GM18499 (cell line): ENCODE results near the gene KDELR3.
"Not testable (repeated sequence)": the region's sequence is repeated elsewhere in the genome, so short reads cannot be mapped to it uniquely, and the experiment has no call there.

Experiments used
- ATAC-seq: cut with Tn5 transposase; IDR thresholded peaks from one replicate; pipeline ENCODE4 v1.9.1; 2021; ENCODE audit warnings: moderate number of reproducible peaks; ENCODE audit not compliant: insufficient read depth, unreplicated experiment

Gene KDELR3

DNA sequence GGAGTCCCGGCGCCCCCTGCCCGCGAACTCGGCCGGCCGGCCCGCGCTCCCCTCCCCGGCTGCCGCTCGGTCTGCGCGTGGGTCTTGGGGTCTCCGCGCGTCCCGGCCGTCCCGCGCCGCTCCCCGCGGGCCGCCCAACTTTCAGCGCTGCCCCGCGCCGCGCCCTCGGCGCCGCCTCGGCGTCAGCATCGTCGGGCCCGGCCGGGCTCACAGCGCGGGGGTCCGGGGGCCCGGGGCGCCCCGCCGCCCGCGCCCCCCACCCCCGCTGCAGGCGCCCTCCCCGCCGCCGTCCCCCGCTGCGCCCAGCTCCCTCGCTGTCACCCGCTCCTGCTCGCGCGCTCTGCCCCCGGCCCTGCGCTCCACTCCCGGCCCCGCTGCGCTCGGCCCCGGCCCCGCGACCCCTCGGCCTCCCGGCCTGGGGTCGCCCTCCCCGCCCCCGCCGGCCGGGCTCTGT is 12.8 kb upstream of the KDELR3 start, which contains the start of gene KCNJ4:
Gene KCNJ4, minus strand, starts transcription at position 124 of the 454 bp plus-strand sequence. CDS start 27,067 bp downstream, outside the sequence.
- ATAC-seq: no peak

DNA sequence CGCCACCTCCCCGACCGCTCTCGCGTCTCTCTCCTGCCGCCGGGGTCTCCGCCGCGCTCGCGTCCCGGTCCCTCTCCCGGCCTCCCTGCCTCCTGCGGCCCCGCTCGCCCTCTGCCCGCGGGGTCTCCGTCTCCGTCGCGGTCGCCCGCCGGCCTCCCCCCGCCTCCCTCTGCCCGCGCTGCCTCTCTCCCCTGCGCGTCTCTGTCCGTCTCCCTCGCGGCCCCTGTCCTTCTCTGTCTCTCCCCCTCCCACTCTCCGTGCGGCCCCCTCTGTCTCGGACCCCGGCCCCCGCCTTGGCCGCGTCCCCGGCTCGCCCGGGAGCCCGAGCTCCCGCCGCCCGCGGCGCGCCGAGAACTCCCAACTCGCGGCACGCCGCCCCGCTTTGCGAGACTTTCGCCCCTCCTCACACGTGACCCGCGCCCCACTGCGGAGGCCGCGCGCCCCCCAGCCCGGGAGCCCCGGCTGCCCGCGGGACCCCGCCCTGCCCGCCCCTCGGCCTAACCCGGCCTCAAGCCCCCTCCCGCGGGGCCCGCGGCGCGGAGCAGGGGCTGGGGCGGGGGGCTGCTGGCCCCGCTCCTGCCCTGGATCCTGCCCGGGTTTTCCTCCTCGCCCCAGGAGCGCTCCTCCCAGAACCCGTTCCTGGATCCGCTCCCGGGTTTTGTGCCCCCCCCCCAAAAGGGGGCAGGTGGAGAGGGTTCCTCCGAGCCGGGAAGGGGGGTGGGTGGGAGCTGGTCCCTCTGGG is 12.2 kb upstream of the KDELR3 start:
- ATAC-seq: no peak

DNA sequence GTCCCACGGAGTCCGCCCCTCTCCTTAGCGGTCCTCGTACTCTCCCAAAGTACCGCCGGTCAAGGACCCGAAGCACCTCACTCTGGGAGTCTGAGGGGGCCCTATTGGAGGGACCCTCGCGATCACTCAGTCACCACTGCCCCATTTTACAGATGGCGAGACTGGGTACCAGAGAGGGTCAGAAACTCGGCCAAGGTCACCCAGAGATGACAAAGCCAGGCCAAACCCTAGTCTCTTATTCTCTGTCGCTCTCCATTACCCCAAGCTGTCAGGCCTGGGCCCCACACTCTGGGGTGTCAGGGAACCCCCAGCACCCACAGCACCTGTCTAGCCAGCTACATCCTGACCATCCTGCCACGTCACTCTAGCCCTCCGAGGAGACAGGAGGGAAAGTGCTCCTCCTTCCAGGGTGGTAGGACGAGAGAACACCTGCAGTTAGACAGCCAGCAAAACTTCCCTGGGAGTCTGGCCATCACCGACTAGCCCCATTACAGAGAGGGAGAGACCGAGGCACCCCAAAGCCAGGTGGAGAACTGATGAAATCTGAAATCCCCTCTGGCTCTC is 11.5 kb upstream of the KDELR3 start:
- ATAC-seq: no peak

DNA sequence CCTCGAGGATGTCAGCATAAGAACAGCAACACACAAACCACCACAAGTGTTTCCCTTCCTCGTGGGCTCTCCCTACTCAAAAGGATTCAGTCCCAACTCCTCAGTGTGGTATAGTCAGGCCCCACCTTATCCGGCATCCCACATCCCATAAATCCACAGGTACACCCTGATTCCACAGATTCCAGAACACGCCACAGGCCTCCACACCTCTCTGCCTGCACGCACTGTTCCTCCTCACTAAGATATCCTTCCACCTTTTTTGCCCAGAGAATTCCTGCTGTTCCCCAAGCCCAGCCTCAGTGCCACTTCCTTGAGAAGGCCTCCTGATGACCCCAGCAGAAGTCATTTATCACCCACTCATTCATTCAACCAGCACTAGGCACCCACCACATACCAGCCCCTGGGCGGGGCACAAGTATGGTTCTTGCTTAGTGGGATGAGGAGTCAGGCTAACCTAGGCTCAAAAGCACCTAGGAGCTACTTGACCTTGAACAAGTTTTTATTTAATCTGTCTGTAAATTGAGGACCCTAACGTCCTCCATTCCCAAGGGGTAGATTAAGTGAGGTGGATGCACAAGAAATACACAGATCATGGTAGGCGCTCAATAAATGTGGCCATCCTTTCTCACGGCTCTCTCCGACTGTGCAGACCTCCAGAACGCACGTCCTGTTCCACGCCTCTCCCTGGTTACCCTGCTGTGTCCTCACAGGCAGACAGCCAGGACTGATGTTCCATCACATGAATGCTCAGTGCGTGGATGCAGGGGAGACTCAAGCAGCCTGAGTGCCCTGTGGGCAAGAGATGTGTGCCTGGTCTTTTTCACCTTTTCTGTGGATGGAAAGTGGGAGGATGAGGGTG is 10.8 kb upstream of the KDELR3 start:
- ATAC-seq: no peak

DNA sequence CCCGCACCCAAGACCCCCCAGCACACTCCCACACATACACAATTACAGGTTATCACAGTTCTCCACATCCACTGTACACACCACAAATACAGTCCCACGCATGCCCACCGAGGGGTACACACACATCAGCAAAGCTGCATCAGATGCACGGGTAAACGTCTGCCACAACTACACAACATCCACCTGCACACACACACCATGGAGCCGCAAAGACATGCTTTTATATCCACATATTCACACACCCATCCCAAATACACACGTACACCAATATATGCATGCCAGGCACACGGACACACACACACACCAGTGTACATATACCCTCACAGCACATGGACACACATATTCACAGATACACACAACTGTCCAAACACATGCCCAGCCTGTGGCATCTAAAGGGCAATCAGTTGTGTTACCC is 7.5 kb upstream of the KDELR3 start:
- ATAC-seq: no peak

DNA sequence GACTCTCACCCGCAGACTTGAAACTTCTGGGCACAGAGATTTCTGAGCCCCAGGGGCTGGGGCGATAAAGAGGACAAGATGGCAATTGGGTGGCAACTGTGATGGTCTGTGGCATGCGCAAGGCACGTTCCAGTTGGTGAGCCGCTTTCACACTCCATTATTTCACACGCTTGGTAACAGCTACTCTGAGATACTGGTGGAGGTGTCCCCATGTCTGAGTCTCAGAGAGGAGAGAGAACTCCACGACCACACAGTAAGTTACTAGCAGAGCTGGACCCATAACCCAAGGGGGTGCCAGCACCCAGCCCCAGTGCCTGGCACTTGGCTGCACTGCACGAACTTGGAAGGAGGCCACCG is 6.9 kb upstream of the KDELR3 start:
- no peak for ATAC-seq

DNA sequence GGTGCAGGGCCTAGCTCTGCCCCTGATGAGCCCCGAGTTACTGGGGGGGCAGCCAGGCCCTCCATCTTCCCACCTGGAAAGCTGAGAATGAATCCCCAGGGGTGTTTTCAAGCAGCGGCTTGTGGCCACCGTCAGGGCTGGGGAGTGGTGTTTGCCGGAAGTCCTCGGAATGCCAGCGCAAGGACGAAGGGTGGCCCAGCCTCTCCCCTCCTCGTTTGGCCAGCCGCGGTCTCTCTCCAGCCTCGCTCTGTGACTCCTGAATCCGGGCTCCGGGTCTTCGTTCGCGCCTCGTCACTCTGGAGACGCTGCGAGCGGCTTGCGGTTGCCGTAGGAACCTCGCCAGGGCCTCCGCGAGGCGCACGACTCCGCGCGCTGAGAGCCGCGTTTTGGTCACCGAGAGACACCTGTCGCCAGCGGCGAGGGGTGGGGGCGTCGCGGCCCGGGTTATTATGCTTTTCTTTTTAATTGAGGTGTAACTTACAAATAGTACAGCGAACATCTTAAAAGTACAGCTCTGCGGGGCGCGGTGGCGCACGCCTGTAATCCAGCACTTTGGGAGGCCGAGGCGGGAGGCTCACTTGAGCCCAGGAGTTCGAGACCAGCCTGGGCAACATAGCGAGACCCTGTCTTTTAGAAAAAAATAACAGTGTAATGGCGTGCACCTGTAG is 6.3 kb upstream of the KDELR3 start:
- no peak for ATAC-seq

DNA sequence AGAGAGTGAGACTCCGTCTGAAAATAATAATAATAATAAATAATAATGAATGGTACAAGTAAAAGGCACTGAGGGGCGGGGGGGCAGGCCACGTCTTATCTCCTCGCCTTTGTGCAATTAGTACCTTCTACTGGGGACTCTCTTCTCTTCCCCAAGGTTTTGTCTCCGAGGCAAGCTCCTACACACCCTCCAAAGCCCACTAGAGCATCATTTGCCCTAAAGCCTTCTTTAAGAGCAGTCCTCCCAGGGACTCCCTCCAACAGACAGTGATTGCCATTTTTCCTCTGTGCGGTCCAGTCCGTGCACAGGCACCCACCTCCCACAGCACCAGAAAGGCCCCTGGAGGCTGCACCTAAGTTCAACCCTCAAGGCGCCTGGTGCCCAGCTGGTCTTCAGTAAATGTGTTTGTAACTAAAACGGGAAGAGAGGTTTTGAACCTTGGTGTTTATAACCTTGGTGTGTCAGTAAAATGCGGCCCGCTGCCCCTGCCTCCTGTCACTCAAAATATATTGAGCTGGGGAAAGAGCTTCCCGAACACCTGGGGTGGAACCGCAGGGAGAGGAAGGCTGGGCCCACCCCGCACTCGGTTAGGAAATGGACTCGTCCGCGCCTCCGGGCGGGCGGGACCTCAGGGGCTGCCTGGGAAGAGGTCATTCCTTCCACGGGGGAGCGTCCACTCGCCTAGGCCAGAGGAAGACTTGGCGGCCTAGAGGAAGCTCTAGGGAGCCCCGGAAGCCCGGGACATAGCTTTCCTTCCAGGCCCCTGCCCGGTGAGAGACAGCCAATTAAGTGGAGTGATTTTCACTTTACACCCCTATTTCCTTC is 4.7 kb upstream of the KDELR3 start:
- ATAC-seq: no peak

DNA sequence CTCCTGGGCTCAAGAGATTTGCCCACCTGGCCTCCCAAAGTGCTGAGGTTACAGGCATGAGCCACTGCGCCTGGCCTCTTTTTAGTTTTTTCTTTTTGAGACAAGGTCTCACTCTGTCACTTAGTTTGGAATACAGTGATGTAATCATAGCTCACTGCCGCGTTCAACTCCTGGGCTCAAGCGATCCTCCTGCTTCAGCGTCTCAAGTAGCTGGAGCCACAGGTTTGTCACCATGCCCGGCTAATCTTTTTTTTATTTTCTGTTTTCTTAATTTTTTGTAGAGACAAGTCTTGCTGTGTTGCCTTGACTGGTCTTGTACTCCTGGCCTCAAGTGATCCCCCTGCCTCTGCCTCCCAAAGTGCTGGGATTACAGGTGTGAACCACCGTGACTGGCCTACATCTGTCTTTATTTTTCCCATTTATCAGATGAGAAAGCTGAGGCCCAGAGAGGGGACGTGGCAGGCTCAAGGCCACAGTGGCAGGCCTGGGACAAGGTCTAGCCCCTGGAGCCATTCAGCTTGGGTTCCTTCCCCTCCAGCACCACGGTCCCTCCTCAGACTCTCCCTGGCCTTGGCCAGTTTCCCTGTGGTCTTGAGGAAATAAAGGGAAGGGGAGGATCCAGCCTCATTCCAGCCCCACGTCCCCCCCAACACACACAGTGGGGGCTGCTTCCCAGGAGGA is 2.8 kb upstream of the KDELR3 start:
- ATAC-seq: no peak

DNA sequence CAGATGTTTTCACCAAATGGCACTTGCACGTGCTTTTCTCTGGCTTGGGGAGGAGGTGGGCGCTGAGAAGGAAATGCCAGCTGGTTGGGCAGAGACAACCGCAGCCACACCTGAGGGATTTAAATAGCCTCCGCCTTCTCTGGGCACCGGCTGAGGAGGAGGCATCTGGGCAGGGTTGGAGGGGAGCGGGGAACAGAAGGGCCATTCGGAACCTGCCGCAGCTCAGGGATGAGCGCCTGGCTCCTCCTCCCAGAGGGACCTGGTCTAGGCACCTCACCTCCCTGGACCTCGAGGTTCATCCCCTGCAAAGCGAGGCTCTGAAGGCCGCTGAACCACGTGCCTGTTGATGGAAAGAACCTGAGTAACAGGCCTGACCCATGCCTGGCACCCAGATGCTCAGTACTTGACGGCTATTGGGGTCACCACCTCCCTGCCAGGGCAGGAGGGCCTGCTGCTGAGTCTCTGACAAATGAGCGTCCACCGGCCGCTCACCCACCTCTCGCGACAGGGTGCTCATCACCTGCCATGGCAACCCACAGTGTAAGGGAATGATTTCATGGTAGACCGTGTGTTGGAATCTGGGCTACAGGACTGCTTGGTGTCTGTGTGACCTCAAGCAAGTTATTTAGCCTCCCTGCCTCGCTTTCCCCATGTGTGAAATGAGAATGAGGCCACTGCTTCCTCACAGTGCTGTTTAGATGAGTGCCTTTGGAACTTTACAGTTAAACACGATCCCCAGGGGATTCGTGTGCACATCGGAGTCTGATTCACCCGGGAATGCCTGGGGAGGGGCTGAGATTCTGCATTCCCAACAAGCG is 2.0 kb upstream of the KDELR3 start:
- no peak for ATAC-seq

DNA sequence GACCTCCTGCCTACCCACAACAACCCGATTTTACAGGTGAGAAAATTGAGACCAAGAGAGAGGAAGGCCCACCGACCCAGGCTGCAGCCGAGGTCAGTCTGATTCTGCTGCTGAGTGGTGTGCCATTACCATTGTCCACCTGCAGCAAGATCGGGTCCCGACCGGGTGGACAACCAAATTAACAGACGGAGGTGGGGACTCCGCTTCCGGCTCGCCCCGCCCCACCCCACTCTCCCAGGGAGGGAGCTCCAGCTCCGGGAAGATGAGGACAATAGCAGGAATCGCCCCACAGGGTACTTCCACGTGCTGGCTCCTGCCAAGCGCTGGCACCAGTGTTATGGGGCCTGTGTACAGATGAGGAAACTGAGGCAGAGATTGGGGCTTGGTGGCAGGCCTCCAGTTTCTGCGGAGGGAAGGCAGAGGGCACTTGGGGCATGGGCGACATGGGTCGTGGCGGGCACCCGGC is 425 bp upstream of the KDELR3 start:
- no peak for ATAC-seq

DNA sequence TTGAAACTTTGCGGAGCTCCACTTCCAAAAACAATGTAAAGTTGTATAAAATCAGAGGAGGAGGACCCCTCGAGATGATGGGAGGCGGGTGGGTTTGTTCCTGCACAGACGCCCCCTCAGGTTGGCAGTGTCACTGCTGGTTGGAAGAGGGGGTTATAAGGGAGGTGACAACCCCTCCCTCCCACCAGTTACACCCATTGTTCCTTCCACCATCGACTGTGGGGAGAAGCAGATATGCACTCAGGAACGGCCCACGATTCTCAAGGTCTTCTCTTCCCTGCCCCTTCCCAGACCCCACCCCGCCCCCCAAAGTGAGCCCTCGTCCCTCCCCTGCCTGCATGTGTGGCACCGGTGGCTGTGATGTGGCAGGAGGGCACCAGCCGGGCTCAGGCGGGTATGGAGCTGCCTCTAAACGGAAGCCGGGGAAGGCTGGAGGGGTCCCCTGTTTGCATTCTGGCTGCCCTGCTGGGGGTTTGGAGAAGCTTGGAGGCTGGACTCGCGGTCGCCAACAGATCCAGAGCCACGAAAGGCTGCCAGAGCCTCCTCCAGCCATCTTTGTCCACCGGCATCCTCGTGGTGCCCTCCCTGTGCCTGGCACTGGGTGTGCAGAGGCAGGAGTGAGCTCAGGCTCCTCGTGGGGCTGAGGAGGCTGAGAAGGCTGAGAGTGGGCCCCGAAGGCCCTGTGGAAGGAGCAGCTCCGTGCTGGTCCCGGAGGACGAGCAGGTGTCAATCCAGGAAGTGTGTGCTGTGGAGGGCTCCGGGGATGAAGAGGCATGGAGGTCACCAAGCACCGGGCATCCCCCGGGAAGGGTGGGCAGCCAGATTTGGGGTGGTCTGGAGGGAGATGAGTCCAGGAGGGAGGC is 778 bp downstream of the KDELR3 start:
- no peak for ATAC-seq

DNA sequence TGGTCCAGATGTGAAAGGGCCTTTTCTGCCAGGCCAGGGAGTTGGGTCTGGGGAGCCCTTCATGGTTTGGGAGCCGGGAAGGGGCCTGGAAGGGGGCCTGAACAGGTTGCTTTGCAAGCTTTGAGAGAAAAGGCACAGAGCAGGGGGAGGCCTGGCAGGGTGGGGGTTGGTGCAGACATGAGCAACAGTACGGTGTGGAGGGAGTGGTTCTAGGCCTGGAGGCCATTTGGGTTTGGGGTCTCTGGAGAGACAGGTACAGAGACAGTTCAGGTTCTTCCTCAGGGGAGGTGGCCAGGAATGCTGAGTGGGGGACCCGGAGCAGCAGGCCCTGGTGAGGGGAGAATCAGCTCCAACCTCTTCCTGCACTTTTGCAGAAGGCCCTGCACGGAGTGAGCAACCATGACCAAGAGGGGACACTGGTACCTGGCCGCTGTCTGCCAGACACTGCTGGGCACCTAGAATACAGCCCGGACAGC is 1.4 kb downstream of the KDELR3 start:
- no peak for ATAC-seq

DNA sequence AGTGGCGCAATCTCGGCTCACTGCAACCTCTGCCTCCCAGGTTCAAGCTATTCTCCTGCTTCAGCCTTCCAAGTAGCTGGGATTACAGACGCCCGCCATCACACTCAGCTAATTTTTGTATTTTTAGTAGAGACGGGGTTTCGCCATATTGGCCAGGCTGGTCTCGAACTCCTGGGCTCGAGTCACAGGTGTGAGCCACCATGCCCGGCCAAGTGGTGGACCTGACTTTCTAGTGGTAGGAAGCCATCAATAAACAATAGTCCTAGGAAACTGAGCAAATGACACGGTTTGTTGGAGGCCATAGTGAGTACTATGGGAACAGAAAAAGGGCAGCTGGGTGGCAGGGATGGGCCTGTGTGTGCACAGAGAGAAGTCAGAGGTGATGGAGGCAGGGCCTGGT is 2.3 kb downstream of the KDELR3 start:
- ATAC-seq: not testable (repeated sequence)

DNA sequence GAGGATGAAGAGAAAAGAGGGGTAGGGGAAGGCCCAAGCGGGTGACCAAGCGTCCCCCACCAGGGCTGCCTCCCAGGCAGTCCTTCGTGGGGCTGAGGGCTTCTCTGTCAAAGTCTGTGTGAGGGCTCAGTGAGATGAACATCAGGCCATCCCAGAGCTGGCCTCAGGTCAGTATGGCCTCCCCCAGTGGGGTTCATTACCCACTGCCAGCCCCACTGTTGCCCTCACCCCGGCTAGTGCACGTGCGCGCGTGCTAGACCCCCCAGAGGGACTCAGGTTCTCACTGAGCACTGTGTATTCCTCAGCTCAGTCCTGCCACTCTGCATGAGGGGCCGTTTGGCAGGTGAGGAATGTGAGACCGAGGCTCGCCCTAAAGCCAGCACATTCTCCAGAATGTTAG is 3.3 kb downstream of the KDELR3 start:
- no peak for ATAC-seq

DNA sequence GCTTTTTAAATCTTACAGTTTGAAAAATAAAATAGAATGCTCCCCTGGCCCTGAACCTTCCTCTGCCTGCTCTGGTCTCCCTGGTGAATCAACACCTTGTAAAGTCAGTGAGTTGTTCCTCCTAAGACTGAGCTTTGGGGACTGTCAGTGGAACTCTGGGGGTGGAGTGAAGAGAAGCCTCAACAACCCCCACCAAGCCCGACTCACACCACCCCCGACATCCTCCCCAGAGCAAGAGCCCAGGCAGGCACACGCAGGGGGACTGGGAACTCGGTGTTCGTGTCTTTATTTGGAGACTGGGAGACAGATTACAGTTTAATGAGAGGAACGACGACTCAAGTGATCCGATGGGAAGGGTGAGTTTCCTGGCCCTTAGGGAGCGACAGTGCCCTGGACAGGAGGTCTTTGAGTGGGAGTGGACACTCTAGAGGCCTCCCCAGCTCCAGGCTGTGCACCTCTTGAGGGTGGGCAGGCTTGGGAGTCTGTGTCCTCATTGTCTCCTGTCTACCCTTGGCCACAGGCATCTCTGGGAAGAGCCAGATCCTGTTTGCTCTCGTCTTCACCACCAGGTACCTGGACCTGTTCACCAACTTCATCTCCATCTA is 6.2 kb downstream of the KDELR3 start:
- no peak for ATAC-seq

DNA sequence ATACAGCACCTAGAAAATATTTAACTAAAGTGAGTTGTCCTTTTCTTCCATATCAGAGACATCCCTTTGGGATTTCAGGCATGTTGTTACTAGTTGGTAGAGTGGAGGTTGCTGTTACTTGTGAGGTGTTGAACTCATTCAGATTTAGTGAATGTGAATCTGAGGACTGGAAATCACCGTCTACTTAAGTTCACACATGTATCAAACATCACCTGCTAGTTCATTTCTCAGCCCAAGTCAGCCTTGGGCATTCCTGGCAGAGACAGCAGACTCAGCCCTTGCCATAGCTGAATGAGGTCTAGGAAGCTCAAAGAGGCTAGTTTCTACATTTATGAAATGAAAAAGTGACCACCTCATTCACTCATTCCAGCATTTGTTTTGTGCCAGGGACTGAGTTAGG is 9.7 kb downstream of the KDELR3 start:
- ATAC-seq: no peak
